ENCODE data around the gene CADPS. TPM values are rescaled to one million over a fixed set of nuclear protein-coding genes. Genes with fewer than 3 reads are reported as not detected.
"Not testable (repeated sequence)": the region's sequence is repeated elsewhere in the genome, so short reads cannot be mapped to it uniquely, and the experiment has no call there.

Gene CADPS
- total RNA-seq, 1 experiment from 2014 or later, result not detected

- H3K4me3 ChIP-seq, result no peak overlapping the region
- H3K9me3 ChIP-seq (ENCODE audit: insufficient read depth, low read depth), result no peaks in the 10 kb centered on the region
- no peaks in the 10 kb centered on the region for H3F3A ChIP-seq (ENCODE audit: insufficient read depth, low read depth)
- ChIA-PET POLR2A (ENCODE audit: unreplicated experiment) (no interaction called here), CTCF (no interaction called here)
- no peak overlapping the region for H3K27ac ChIP-seq
- no peaks in the 10 kb centered on the region; the same call in 1 of the 2 replicates for H3K9me2 ChIP-seq (ENCODE audit: insufficient read depth)
- BruUV-seq (replicated peaks), result no TSS peak
- TF ChIP-seq CTCF (conservative IDR thresholded peaks at IDR 0.05) (no peak), EZH2 (IDR thresholded peaks at IDR 0.05; ENCODE audit: low read depth) (no peak)
- no peak overlapping the region for H3K4me2 ChIP-seq
- no peak for DNase-seq
- H4K20me1 ChIP-seq (ENCODE audit: insufficient read depth), result no peaks in the 10 kb centered on the region
- H3K27me3 ChIP-seq (ENCODE audit: insufficient read depth, low read depth), result no peaks in the 10 kb centered on the region
- H2AFZ ChIP-seq, result no peak overlapping the region
- H3K36me3 ChIP-seq (ENCODE audit: low read depth), result no peaks in the 10 kb centered on the region
- H3K79me2 ChIP-seq (ENCODE audit: low read depth), result no peaks in the 10 kb centered on the region
- no peaks in the 10 kb centered on the region for H3K4me1 ChIP-seq (replicated peaks; ENCODE audit: insufficient read depth)
- intact Hi-C loops (cut with micrococcal nuclease; ENCODE audit: unreplicated experiment), result no loop called here
These were observed 289.4 kb downstream of the CADPS start for GRCh38 chr3:62585861-62586260.

GRCh38 chr3:62584636-62585035 is 290.6 kb downstream of the CADPS start:
- no peaks in the 10 kb centered on the region for H3K79me2 ChIP-seq (ENCODE audit: low read depth)
- intact Hi-C loops (cut with micrococcal nuclease; ENCODE audit: unreplicated experiment), result no loop called here

GRCh38 chr3:62582495-62583172 is 292.6 kb downstream of the CADPS start:
- Histone ChIP-seq H3K4me1 (replicated peaks; ENCODE audit: insufficient read depth) (no peaks in the 10 kb centered on the region), H3K27me3 (ENCODE audit: insufficient read depth, low read depth) (no peaks in the 10 kb centered on the region), H4K20me1 (ENCODE audit: insufficient read depth) (no peaks in the 10 kb centered on the region), H3K4me2 (no peak overlapping the region), H3K9me2 (ENCODE audit: insufficient read depth) (no peaks in the 10 kb centered on the region; the same call in 1 of the 2 replicates), H3K27ac (no peak overlapping the region), H3K4me3 (no peak overlapping the region), H3K79me2 (ENCODE audit: low read depth) (no peaks in the 10 kb centered on the region), H2AFZ (no peak overlapping the region), H3K36me3 (ENCODE audit: low read depth) (no peaks in the 10 kb centered on the region), H3F3A (ENCODE audit: insufficient read depth, low read depth) (no peaks in the 10 kb centered on the region), H3K9me3 (ENCODE audit: insufficient read depth, low read depth) (no peaks in the 10 kb centered on the region)
- DNase-seq, result no peak
- no peak for TF ChIP-seq EZH2 (IDR thresholded peaks at IDR 0.05; ENCODE audit: low read depth)
- no peak for TF ChIP-seq CTCF (conservative IDR thresholded peaks at IDR 0.05)
- BruUV-seq (replicated peaks), result no TSS peak
- intact Hi-C loops (cut with micrococcal nuclease; ENCODE audit: unreplicated experiment), result no loop called here
- CTCF ChIA-PET, result no interaction called here
- POLR2A ChIA-PET (ENCODE audit: unreplicated experiment), result no interaction called here

More at GRCh38 chr3:62584636-62585035, 290.6 kb downstream of the CADPS start:
- Histone ChIP-seq H3K4me1 (replicated peaks; ENCODE audit: insufficient read depth) (no peaks in the 10 kb centered on the region), H3K9me3 (ENCODE audit: insufficient read depth, low read depth) (no peaks in the 10 kb centered on the region), H3K4me3 (no peak overlapping the region), H4K20me1 (ENCODE audit: insufficient read depth) (no peaks in the 10 kb centered on the region), H3K27me3 (ENCODE audit: insufficient read depth, low read depth) (no peaks in the 10 kb centered on the region), H2AFZ (no peak overlapping the region), H3K4me2 (no peak overlapping the region), H3K9me2 (ENCODE audit: insufficient read depth) (no peaks in the 10 kb centered on the region; the same call in 1 of the 2 replicates), H3K27ac (no peak overlapping the region), H3K36me3 (ENCODE audit: low read depth) (no peaks in the 10 kb centered on the region), H3F3A (ENCODE audit: insufficient read depth, low read depth) (no peaks in the 10 kb centered on the region)
- DNase-seq, result no peak
- no peak for TF ChIP-seq CTCF (conservative IDR thresholded peaks at IDR 0.05)
- no peak for TF ChIP-seq EZH2 (IDR thresholded peaks at IDR 0.05; ENCODE audit: low read depth)
- POLR2A ChIA-PET (ENCODE audit: unreplicated experiment), result no interaction called here
- CTCF ChIA-PET, result no interaction called here
- no TSS peak for BruUV-seq (replicated peaks)

- DNase-seq; intact Hi-C loops (cut with micrococcal nuclease; ENCODE audit: unreplicated experiment); H3K27me3 ChIP-seq (ENCODE audit: insufficient read depth, low read depth); H3K79me2 ChIP-seq (ENCODE audit: low read depth); H3F3A ChIP-seq (ENCODE audit: insufficient read depth, low read depth); BruUV-seq (replicated peaks); H3K9me3 ChIP-seq (ENCODE audit: insufficient read depth, low read depth); H3K9me2 ChIP-seq (ENCODE audit: insufficient read depth); POLR2A ChIA-PET (ENCODE audit: unreplicated experiment); H3K27ac ChIP-seq; H3K4me2 ChIP-seq; H2AFZ ChIP-seq; CTCF ChIA-PET; H3K4me3 ChIP-seq; H3K4me1 ChIP-seq (replicated peaks; ENCODE audit: insufficient read depth); H4K20me1 ChIP-seq (ENCODE audit: insufficient read depth); H3K36me3 ChIP-seq (ENCODE audit: low read depth): not testable (repeated sequence)
These were observed 294.7 kb downstream of the CADPS start for GRCh38 chr3:62580485-62580884.

Data from PC-9 (cell line).